Daoy (cell line): ENCODE data around the gene PABPC3. TPM values are rescaled to one million over a fixed set of nuclear protein-coding genes. Genes with fewer than 3 reads are reported as not detected.

ENCODE experiments used
- DNase-seq: peaks from one replicate; pipeline ENCODE4 v3.0.0-alpha.2; 2015; ENCODE audit warnings: low read depth
- total RNA-seq: library from RNA; depleted of rRNA; stranded (reverse); fragments of >200 nt; shearing (Covaris generic); gene quantifications from 2 replicates; pipeline ENCODE4 v1.2.3, GENCODE V29; 2014; rRNA removed

PABPC3 gene
- total RNA-seq, 1 experiment from 2014 or later = 0.63 TPM

DNA sequence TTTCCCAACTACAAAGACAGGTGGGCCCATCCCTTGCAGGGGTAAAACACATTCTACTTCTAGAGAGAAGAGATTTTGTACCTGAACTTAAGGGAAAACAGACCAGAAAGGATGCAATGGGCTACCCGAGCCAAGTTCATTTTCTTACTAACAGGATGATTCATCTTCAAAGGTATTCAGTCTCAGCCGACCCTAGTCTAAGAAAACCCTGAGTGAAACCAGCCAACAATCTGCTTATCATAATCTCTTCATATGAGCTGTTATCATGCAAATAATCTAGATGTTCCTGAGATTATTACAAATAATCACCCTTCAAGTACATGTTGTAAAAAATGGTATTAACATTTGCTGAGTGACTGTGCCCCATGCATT, 15.6 kb downstream of the PABPC3 start:
- no peak for DNase-seq

DNA sequence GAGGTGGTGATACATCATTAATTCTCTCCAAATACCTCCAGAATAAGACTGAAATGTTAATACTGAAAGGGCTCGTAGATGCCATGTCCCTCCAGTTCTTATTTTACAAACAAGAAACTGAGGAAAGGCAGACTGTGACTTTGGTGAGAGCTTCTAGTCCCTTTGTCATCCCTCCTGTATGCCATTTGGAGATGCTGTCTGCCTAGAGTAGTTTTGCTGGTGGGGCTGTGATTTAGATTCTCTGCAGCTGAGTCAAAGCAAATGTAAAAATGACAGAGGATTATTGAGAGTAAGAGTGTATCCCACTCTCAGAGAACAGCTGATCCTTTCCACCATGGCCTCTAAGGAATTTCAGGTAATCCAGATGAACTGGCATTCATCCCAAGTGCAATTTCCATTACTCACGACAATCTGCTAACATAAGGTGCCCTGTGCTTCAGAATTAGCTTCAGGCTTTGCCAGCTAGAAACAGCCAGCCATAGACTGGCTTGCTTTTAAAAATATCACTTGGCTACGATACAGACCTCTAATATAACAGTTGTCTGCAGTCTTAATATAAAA, 16.8 kb downstream of the PABPC3 start:
- no peak for DNase-seq

- DNase-seq = peak; percentile 78
Measured at GRCh38 chr13:25114220-25114619, 18.3 kb downstream of the PABPC3 start.

GRCh38 chr13:25116044-25116443, 20.1 kb downstream of the PABPC3 start:
- no peak for DNase-seq

GRCh38 chr13:25117312-25117711, 21.4 kb downstream of the PABPC3 start:
- no peak for DNase-seq

DNA sequence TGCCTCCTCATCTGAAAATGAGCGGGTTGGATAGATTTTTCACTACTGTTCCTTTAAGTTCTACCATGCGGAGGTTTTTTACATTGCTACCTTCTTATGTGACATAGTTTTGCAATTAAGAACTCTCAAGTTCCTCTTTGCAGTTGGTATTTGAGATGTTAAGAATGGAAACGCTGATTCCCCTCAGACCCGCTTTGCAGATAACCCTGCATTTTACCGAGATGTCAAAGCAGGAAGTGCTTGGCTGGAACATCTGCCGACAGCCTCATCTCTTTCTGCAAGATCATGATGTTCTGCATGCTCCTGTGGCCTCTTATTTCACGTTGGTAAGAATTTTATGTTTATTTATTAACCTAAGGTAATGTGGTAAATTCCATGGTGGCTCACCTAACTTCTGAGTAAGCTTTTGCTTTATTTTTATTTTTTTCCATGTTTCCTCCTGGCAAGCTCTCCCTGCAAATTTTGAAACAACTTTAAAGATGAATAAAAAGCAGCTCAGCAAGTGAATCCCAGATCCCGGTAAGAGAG, 22.5 kb downstream of the PABPC3 start:
- no peak for DNase-seq

- no peak for DNase-seq
Measured at GRCh38 chr13:25130944-25131343, 35.0 kb downstream of the PABPC3 start.

GRCh38 chr13:25131881-25132420, 36.0 kb downstream of the PABPC3 start:
- no peak for DNase-seq

GRCh38 chr13:25132751-25133390, 36.9 kb downstream of the PABPC3 start:
- DNase-seq = no peak

DNA sequence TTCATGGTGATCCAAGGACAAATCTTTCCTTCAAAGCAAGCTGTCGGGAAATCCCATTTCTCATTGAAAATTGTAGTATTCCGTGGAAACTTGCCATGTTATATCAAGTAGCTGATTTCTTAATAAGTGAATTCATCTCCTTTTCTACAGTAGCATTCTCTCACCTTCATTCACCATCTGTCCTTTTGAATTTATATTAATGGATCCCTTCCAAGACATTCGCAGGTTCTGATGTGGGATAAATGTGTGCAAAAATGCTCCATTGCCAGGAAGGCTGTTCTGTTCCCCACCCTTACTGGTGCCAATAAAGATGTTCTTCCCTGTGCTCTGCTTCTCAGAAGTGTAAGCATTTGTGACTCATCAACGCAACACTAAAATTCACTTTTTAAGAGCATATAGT, 40.0 kb downstream of the PABPC3 start:
- DNase-seq = no peak

DNA sequence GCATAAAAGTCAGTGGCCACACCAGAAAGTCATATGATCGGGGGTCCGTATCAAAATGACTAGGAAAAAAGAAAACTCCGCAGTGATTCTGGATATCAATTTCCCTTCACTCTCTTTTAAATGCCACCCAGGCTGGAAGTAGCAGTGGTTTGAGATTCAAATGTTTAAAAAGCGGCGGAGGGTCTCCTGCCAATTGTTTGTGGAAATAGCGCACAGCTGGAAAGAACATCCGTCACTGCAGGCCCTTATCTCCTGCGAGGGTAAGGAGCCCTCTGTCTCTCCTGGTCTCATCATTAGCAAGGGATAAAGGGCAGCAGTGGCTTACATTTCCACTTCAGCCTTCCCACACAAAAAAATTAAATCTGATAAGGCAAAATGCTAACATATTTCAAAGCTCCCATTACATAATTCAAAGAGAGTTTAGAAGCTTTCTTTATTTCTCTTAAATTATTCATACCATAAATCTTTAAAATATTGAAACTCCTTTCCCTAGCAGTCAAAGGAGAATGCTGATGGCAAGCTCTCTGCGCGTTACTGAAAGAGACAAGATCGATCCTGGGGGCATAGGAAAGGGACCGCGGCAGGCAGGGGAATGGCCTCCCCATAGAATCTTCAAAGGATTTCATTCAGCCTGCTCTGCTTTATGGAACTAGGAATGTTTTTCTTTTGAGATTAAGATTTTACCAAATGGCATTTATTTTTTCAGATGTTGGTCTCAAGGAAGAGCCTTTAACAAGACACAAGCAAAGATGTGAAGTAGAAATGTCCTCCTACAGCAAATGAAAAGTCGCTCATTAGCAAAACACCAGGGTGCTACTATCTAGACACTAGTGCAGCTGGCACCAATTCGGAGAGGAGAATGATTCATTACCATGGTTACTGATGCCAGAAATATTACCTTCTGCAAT, 41.2 kb downstream of the PABPC3 start:
- no peak for DNase-seq

GRCh38 chr13:25137788-25138115, 41.8 kb downstream of the PABPC3 start:
- DNase-seq = no peak

DNA sequence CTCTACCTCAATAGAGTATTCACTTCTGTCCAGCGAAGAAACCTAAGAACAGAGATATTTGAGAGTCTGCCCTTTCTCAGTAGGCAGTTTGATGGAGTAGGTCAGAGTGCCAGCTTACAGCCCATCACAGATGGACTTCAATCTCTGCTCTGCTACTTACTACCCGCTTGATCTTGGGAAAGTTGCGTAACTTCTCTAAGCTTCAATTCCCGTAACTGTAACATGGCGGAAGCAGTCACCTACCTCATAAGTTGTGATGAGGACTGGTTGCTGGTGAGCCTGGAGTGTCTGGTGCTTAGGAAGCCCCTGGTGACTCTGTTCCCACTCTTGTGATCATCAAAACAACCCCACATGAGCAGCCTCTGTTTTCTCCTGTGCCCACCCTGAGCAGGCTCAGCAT, 45.1 kb downstream of the PABPC3 start:
- no peak for DNase-seq

GRCh38 chr13:25143706-25144105, 47.8 kb downstream of the PABPC3 start:
- no peak for DNase-seq

GRCh38 chr13:25147638-25148401, 51.9 kb downstream of the PABPC3 start:
- DNase-seq = no peak

- no peak for DNase-seq
Measured at GRCh38 chr13:25148402-25148771, 52.5 kb downstream of the PABPC3 start.

Other genes with a start within 250 kb of the PABPC3 start
- 0.40 TPM in 1 of 2 replicates, not detected in the other for gene AMER2, start 76.2 kb downstream of the PABPC3 start, total RNA-seq
- 20.3 and 20.6 TPM in 2 replicates for gene MTMR6, start 191.4 kb downstream of the PABPC3 start, total RNA-seq
- 47.6 and 52.4 TPM in 2 replicates for gene NUP58, start 205.5 kb downstream of the PABPC3 start, total RNA-seq